Measurements from ENCODE around the gene LAP3.

The LAP3 gene

GRCh38 chr4:17561195-17561909 lies 15.6 kb upstream of the LAP3 start:
- no peak overlapping the region for H3K4me2 ChIP-seq (ENCODE audit: low read depth, low read length, poor library complexity, severe bottlenecking)
- H3K27me3 ChIP-seq (ENCODE audit: low read length), result no peaks in the 10 kb centered on the region
- TF ChIP-seq EZH2phosphoT487 (conservative IDR thresholded peaks at IDR 0.05; ENCODE audit: low read length) (no peak), CTCF (IDR thresholded peaks at IDR 0.05; ENCODE audit: insufficient read depth, low read length, poor library complexity, severe bottlenecking) (no peak)
- no peaks in the 10 kb centered on the region for H3K79me2 ChIP-seq (ENCODE audit: insufficient read depth, low read length)
- no peak overlapping the region for H3K4me3 ChIP-seq (ENCODE audit: insufficient read depth, low read length, poor library complexity, severe bottlenecking)
- no peak overlapping the region for H2AFZ ChIP-seq (ENCODE audit: low read depth, low read length, severe bottlenecking)
- no peaks in the 10 kb centered on the region for H3K9me3 ChIP-seq (ENCODE audit: insufficient read depth, low read length)
- no peaks in the 10 kb centered on the region for H4K20me1 ChIP-seq (ENCODE audit: low read depth, low read length)
- no peak overlapping the region for H3K27ac ChIP-seq (ENCODE audit: low read depth, low read length)
- H3F3A ChIP-seq (ENCODE audit: insufficient read depth), result no peaks in the 10 kb centered on the region
- no peak overlapping the region for H3K9ac ChIP-seq (ENCODE audit: low read length)
- H3K36me3 ChIP-seq (ENCODE audit: low read length), result no peaks in the 10 kb centered on the region
- no peaks in the 10 kb centered on the region for H3K9me2 ChIP-seq (replicated peaks; ENCODE audit: insufficient read depth, low read length)

- Histone ChIP-seq H3K9me2 (replicated peaks; ENCODE audit: insufficient read depth, low read length) (no peaks in the 10 kb centered on the region), H3K4me2 (ENCODE audit: low read depth, low read length, poor library complexity, severe bottlenecking) (no peak overlapping the region), H3K27ac (ENCODE audit: low read depth, low read length) (no peak overlapping the region), H3K36me3 (ENCODE audit: low read length) (no peaks in the 10 kb centered on the region), H3K9ac (ENCODE audit: low read length) (no peak overlapping the region), H4K20me1 (ENCODE audit: low read depth, low read length) (no peaks in the 10 kb centered on the region), H3K4me3 (ENCODE audit: insufficient read depth, low read length, poor library complexity, severe bottlenecking) (no peak overlapping the region), H3F3A (ENCODE audit: insufficient read depth) (no peaks in the 10 kb centered on the region), H3K9me3 (ENCODE audit: insufficient read depth, low read length) (no peaks in the 10 kb centered on the region), H3K27me3 (ENCODE audit: low read length) (no peaks in the 10 kb centered on the region), H3K79me2 (ENCODE audit: insufficient read depth, low read length) (no peaks in the 10 kb centered on the region), H2AFZ (ENCODE audit: low read depth, low read length, severe bottlenecking) (no peak overlapping the region)
- TF ChIP-seq EZH2phosphoT487 (conservative IDR thresholded peaks at IDR 0.05; ENCODE audit: low read length) (no peak), CTCF (IDR thresholded peaks at IDR 0.05; ENCODE audit: insufficient read depth, low read length, poor library complexity, severe bottlenecking) (no peak)
Measured at GRCh38 chr4:17562157-17562556, 14.8 kb upstream of the LAP3 start.

GRCh38 chr4:17565846-17566245 lies 11.2 kb upstream of the LAP3 start:
- H3K9ac ChIP-seq (ENCODE audit: low read length), result no peak overlapping the region
- no peaks in the 10 kb centered on the region for H3K9me2 ChIP-seq (replicated peaks; ENCODE audit: insufficient read depth, low read length)
- no peaks in the 10 kb centered on the region for H3K9me3 ChIP-seq (ENCODE audit: insufficient read depth, low read length)
- H3K4me3 ChIP-seq (ENCODE audit: insufficient read depth, low read length, poor library complexity, severe bottlenecking), result no peak overlapping the region
- H3K4me2 ChIP-seq (ENCODE audit: low read depth, low read length, poor library complexity, severe bottlenecking), result no peak overlapping the region
- no peaks in the 10 kb centered on the region for H3K79me2 ChIP-seq (ENCODE audit: insufficient read depth, low read length)
- H2AFZ ChIP-seq (ENCODE audit: low read depth, low read length, severe bottlenecking), result no peak overlapping the region
- no peaks in the 10 kb centered on the region for H3K36me3 ChIP-seq (ENCODE audit: low read length)
- TF ChIP-seq CTCF (IDR thresholded peaks at IDR 0.05; ENCODE audit: insufficient read depth, low read length, poor library complexity, severe bottlenecking), result no peak
- no peak for TF ChIP-seq EZH2phosphoT487 (conservative IDR thresholded peaks at IDR 0.05; ENCODE audit: low read length)
- H3K27ac ChIP-seq (ENCODE audit: low read depth, low read length), result no peak overlapping the region
- no peaks in the 10 kb centered on the region for H4K20me1 ChIP-seq (ENCODE audit: low read depth, low read length)
- no peaks in the 10 kb centered on the region for H3F3A ChIP-seq (ENCODE audit: insufficient read depth)
- no peaks in the 10 kb centered on the region for H3K27me3 ChIP-seq (ENCODE audit: low read length)
